Left cardiac atrium (tissue), 4 donors: ENCODE results near the gene PTPRO. TPM values are rescaled to one million over a fixed set of nuclear protein-coding genes. Genes with fewer than 3 reads are reported as not detected.

Source experiments
- ATAC-seq, 2 donors: fragments of 200-7000 bp; cut with Tn5 transposase; one replicate each; pipeline ENCODE4 v1.9.1; 2020; ENCODE audit warnings: mild to moderate bottlenecking in 2 of 2, moderate library complexity in 2 of 2
- DNase-seq: peaks from one replicate; pipeline ENCODE4 v3.0.0-alpha.2; 2020
- intact Hi-C, 2 donors: fragments of 100-400 bp; cut with DNase I; formaldehyde crosslinking; loops; one replicate each; pipeline versions ENCODE4 v1.14.1 to v1.15.1; 2022 to 2023
- total RNA-seq, 2 donors: library from RNA; stranded (reverse); fragmentation: NEBNext Ultra II Directional; extraction: Animal tissue kit (Norgen Biotek cat#: 25700); gene quantifications; one replicate each; pipeline ENCODE4 v1.2.1, GENCODE V29; 2021
- donor health status: DM: no; HTN: yes; CAD: no.
- donor health status: DM: no; HTN: yes; CAD: no; lungs with severe emphysema.
- donor health status: DM: yes; HTN: yes; CAD: no.
- donor health status: Dilated cardiomyopathy.

PTPRO gene
- total RNA-seq, 2 donors from 2014 or later = 2.1 to 4.6 TPM

DNA sequence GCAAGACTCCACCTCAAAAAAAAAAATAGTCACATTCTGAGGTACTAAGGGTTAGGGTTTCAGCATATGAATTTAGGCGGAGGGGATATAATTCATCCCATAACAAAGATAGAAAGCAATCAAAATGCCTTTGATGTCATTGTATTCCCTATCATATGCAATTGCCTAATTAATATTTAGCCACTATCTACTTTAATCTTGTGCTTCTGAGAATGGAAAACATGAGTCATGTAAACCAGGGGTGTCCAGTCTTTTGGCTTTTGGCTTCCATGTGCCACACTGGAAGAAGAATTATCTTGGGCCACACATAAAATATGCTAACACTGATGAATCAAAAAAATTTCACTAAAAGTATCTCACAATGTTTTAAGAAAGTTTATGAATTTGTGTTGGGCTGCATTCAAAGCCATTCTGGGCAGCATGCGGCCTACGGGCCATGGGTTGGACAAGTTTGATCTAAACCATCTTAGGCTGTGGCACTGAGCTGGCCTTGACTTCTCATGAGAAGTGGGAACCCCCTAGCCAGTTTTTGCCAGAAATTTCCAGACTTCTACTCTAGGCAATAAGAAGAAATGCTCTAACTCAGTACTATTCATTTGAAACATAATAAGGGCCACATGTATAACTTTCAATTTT is 219.8 kb downstream of the PTPRO start:
- DNase-seq (no peak), ATAC-seq (no peak)
- intact Hi-C loops = no loop called here

DNA sequence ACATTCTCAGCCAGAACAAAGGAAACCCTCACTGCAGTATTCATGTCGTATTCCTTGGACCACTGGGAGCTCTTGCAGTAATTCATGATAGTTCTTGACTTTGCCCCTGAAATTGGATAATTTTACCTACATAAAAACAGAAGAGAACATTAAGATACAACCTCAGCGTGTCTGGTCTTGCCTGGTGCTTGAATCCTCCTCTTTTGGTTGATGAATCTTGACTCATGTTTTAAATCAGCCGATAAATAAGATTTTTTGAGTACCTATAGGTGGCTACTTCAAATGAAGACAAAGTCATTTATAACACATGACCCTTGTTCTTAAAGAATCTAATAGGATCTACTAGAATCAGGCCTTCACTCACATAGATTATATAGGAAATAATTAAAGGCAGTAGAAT is 221.0 kb downstream of the PTPRO start:
- no peak for DNase-seq
- intact Hi-C loops = no loop called here
- ATAC-seq = no peak

DNA sequence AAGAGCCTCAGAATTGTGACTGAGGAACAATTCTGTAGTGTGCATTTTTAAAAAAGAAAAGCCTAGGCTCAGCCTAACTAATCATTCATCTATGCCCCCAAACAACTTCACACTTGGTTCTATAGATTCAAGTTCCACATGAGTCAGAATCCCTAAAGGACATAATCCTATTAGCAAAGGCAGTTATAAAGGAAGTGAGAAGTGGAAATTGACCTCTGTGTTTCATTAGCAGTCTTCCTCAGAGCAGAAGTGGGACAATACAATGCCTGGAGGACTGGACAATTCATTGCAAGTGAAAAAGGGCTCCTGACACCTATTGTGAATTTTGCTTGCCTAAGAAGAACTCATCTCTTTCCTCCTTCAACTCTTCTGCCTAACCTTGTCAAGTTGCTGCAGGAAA is 222.3 kb downstream of the PTPRO start:
- ATAC-seq (peak in 1 of 2 donors; percentile 51), DNase-seq (no peak)
- intact Hi-C loops = no loop called here

DNA sequence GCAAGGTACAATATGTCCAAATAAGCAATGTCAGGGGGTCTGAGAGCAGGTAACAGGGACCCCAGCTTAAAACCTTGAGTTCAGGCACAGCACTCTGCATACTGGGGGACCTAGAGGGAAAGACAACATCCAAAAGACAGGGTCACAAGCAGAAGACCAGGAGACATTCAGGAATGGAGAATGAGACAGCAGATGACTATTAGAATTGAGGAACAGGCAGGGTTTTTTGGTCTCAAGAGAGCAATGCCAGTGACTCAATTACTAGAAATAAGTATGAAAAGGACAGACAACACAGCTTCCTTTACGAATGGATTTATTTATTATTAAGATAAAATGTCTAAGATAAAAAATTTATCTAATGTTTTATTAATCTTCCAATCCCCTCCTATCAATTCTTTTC is 223.0 kb downstream of the PTPRO start:
- ATAC-seq (no peak), DNase-seq (no peak)
- intact Hi-C loops = no loop called here

DNA sequence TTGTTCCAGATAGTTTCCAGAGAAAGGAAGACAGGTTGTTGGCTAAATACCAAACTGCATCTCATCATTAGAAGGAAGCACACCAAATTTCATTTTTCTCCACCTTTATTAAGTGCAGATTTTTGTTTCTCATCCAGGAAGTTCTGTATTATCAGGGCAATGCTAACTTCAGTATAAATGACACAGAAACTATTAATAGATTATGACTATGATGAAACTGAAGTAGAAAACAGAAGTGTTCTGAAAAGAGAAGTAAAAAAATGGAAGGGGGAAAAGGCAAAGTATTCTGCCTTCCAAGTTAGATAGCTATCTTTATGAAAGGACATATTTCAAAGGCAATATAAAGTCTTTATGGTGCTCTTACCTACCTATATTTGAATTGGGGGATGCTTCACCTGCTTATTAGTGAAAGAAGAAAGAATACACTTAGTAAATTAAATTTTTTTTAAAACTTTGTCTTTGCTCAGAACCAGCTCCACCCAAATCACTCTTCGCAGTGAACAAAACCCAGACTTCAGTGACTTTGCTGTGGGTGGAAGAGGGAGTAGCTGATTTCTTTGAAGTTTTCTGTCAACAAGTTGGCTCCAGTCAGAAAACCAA is 223.9 kb downstream of the PTPRO start:
- DNase-seq (no peak), ATAC-seq (peak in 1 of 2 donors; percentile 60)
- intact Hi-C loops = no loop called here

DNA sequence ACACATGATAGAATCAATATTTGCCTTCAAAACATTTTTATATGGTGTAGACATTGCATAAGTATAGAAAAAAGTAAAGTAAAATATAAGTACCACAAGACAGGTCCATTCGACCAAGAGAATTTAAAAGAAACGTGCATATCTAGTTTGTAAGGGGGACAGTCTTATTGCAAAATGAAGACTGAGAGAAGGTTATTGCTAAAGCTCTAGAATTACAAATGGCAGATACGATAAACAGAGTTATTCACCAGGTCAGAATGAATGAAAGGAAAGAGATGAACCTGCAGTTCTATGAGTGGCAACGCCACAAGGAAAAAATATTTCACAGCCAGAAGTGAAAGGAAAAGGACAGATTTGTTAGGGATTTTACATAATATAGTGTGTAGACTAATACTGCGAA is 224.8 kb downstream of the PTPRO start:
- intact Hi-C loops = no loop called here
- DNase-seq = no peak
- no peak for ATAC-seq

DNA sequence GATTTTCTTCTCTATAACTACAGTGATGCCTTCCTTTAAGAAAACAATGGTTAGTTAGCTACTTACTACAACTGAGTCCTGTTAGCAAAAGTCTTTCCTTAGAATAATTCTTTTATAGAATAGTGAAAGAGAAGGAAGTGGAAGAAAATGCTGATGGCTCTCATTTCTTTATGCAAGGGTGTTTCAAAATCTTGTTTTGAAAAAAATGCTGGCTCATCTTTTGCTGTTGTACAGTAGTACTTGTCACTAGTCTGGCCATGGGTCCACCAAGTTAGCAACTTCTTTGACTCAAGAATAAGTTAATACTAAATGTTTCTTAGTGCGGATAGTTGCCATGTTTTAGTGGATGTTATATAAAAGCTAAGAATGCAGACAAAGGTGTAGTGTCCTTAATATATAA is 225.4 kb downstream of the PTPRO start:
- DNase-seq (no peak), ATAC-seq (no peak)
- intact Hi-C loops = no loop called here

DNA sequence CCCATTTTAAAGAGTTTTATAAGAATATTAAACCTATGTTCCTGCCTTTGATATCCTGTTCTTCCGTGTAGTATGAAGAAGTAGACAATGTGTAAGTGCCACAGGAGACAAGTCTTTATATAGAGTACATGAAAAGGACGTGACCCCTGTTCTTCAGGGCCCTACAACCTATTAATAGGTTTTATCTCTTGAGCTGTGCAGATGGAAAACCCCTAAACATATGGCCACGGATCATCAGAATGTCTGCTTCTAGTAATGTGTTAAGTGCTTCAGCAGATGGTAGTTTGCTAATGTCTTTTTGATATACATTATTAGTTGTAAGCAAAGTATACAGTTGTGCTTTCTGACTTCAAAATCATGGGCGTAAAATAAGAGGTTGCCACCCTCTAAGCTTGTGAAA is 228.5 kb downstream of the PTPRO start:
- no peak for DNase-seq
- no peak for ATAC-seq
- intact Hi-C loops = no loop called here

DNA sequence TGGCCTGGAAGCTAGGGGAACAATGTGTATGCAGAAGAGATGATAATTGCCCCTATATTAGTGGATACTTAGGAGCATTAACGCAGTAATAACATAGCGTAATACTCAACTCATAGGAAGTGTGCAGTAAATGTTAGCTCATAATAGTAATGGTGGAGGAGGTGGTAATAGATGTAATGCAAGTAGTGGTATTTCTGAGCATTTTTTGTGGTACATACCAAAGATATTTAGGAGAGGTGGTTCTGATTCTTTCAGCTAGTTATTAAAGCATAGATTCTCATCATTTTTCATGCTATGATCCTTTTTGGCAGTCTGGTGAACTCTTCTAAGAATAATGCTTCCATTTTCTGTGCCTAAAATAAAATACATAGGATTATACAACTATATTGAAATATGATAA is 233.1 kb downstream of the PTPRO start:
- no peak for ATAC-seq
- intact Hi-C loops = no loop called here
- DNase-seq = no peak

DNA sequence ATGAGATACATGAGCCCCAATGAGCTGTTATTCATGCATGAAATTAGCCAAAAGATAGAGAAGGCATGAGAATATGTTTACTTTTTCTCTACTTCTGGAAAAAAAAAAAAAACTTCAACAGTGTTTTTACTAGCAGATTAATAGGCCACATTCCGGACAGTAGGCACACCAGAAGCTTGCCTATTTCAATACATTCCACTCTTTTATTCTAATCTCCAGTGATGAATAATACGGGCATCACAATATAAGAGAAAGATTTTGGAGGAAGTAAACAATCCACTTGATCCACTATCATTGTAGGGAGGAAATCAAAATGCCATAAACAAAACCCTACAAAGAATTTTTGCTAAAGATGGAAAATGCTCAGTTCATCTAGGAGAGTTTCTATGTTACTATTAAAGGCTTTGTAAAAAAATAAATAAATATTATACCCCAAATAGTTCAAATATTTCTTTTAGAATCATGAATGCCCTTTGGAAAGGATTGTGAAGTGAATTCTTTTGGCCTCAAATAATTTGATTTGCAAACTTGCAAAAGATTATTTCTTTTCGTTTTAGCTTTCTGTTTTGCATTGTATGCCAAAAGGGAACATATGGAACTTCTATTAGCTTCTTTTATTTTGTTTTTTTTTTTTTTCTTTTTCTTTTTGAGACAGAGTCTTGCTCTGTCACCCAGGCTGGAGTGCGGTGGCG is 234.2 kb downstream of the PTPRO start:
- intact Hi-C loops = no loop called here
- ATAC-seq = no peak
- no peak for DNase-seq

DNA sequence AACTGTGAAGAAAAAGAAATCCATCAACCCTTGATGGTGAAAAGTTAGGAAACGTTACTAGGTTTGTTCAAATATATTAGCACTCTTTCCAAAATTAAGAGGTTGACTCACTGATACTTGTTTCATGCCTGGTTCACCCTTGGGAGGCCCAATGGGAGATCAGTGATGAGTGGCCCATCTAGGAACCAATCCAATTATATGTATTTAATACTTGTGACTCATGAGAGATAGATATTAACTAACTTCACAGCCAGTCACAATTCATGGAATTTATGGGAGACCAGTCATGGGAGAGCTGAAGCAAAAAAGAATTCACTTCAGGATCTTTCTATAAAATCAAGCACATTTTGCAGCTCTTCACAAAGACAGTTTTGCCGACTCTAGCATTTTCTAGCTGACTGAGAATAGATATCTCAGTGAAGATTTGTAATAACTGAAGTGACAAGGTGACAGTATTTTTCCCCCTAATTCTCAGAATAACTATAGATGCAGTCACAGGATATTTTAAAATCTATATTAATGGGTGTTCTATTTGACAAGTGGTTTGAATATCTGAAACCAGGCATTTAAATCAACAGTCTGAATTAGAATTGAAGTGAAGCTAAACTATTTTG is 236.7 kb downstream of the PTPRO start:
- ATAC-seq = peak in 1 of 2 donors; percentile 79
- DNase-seq = no peak
- intact Hi-C loops = no loop called here

DNA sequence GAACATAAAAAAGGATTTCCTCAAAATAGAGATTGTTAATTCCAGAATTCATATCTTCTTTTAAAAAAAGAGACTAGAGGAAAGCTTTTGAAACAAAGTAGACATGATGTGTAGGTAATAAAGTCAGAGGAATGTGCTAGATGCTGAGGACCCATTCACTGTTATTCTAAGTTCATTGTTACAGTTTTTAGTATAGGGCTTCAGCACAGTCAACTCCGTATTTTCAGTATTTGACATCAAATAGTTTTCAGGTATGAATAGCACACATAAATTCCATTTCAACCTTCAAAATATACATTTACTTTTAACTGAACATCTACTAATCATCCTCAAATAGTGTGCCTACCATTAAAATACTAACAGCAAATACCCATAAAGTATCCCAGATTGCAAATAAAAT is 239.1 kb downstream of the PTPRO start:
- ATAC-seq (no peak), DNase-seq (no peak)
- intact Hi-C loops = no loop called here

DNA sequence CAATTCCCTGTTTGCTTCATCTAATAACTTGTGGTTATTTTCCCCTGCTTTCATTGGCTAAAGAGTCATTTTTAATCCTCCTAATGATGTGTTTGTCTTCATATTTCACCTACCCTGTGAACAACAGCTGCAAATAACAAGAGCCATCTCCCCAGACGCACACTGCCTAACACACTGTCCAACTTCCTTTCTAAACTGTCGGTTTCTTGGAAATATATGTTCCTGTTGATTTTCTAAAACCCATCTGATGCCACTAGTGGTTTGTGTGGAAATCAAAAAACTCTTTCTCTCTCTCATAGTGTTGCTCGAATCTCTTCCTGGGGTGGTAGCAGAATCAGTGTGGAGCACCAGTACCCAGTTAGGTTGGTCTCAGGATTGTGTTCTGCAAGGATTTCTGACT is 240.0 kb downstream of the PTPRO start:
- intact Hi-C loops = no loop called here
- no peak for DNase-seq
- peak in 1 of 2 donors; percentile 31 for ATAC-seq

DNA sequence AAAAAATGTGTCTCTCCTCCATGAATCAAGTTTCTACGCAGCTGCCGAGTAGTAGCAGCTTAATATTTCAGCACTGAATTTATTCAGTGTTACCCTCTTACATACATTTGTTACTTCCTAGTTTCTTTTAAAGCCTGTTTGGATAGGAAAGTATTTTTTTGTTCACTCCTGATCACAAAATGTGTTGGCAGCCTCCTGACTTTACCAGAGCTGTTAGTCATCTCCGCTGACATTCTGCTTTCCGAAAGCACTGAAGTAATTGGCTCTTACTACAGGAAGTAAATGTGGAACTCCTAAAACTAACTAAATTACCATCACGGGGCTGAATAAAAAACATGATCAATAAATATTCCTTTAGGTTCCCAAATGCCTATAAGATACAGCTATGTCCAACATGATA is 241.4 kb downstream of the PTPRO start:
- intact Hi-C loops = no loop called here
- DNase-seq (no peak), ATAC-seq (peak; percentile 55 to 81)

DNA sequence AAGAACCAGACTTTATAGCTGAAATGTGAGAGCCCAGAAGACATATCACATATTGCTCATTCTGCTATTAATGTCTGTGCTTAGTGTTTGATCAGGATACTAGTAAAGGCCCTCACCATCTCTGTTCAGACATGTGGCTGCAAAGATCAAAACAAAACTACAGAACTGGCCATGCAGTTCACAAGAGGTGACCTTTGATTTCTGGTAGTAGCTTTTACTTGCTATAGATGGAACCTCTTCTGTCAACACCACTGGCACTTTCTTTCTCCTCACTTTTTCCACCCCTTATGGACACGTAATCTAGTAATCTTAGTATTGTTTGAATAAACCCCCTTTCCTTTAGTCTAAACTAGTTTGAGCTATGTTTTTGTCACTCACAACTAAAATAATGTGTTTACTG is 252.0 kb downstream of the PTPRO start:
- ATAC-seq = no peak
- DNase-seq = no peak
- intact Hi-C loops = no loop called here

DNA sequence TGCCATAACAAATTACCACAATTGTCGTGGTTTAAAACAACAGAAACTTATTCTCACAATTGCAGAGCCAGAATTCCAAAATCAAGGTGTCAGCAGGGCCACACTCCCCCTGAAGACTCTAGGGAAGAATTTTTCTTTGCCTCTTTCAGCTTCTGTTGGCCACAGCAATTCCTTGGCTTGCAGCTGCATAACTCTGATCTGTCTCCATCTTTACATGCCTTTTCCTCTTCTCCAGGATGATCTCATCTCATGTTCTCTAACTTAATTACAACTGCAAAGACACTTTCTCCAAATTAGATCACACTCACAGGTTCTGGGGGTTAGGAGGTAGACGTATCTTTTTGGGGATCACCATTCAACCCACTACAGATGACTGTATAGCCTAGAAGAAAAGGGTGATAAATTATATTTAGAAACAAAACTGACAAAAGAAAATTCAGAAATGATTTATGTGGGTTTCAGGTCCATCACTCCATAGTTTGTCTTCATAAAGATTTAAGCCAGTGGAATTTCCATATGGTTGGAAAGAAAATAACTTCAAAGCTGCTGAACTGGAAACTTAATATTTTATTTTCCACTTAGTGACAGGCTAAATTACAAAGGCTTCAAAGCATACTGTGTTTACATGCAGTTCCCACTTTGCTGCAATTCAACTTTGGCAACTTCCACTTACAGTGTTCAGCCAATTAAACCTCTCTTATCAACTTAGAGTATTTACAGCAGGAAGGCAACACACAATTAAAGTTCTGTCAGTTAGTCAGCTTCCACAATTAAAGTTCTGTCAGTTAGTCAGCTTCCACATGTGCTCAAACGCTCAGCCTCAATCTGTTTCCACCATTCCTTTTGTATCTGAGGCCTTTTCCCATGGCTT is 253.6 kb downstream of the PTPRO start:
- ATAC-seq = peak in 1 of 2 donors; percentile 61
- no peak for DNase-seq
- intact Hi-C loops = no loop called here

DNA sequence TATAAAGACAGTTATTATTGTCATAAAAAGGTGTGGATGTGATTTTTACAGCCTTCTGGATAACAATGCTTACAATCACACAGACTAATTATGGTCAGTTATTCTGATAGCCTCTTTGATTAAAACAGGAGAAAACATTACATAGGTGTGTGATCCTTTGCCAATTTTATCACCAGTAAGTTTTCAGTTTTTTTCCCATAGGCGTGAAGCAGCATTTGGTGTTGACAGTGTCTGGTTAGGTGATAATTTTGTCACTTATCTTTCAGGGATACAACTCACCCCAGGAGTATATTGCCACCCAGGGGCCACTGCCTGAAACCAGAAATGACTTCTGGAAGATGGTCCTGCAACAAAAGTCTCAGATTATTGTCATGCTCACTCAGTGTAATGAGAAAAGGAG is 258.1 kb downstream of the PTPRO start:
- ATAC-seq (no peak), DNase-seq (no peak)
- intact Hi-C loops = no loop called here

DNA sequence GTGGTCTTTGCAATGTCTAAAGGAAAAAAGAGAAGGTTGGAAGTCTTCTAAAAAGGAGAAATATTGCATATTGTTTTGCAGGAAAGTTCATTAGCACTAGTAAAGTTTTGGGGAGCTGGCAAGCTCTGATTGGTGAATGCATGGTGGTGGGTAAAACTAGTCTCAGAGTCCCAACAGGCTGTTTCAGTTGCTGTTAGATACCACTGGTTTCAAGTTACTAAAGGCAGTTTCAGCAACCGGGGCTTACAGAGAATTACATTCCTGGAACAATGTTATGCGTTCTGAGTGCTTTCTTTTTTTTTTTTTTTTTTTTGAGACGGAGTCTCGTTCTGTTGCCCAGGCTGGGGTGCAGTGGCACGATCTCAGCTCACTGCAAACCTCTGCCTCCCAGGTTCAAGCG is 258.7 kb downstream of the PTPRO start:
- DNase-seq = no peak
- ATAC-seq = no peak
- intact Hi-C loops = no loop called here

DNA sequence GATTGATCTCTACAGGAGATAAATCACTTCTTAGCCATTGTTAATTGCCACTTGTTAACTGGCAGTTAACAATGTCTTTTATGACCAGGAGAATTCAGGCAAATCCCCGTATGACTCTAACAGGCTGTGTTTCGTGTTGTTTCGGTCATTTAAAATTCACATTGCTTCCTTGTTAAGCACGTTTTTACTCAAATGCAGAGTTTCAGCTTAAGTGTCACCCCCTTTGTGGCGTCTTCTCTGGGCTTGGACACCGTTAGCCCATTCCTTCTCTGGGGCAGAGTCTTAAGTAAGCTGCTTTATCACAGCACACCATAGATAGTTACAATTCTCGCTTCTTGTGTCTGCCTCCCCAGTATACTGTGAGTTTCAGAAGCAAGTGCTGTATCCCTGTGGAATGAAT is 261.5 kb downstream of the PTPRO start:
- DNase-seq = no peak
- intact Hi-C loops = no loop called here
- no peak for ATAC-seq
